Glomerular endothelial cell (primary cell): ENCODE results near the gene TMEM266. TPM values are rescaled to one million over a fixed set of nuclear protein-coding genes. Genes with fewer than 3 reads are reported as not detected.

ENCODE experiments used
- DNase-seq: peaks from one replicate; pipeline ENCODE4 v3.0.0-alpha.2; 2011; ENCODE audit warnings: low read depth, low spot score; ENCODE audit errors: extremely low read depth
- total RNA-seq: library from RNA; depleted of rRNA; stranded (reverse); fragments of >200 nt; gene quantifications from 2 replicates; pipeline ENCODE4 v1.2.3, GENCODE V29; 2015

The TMEM266 gene
- total RNA-seq, 1 donor from 2014 or later = not detected

DNA sequence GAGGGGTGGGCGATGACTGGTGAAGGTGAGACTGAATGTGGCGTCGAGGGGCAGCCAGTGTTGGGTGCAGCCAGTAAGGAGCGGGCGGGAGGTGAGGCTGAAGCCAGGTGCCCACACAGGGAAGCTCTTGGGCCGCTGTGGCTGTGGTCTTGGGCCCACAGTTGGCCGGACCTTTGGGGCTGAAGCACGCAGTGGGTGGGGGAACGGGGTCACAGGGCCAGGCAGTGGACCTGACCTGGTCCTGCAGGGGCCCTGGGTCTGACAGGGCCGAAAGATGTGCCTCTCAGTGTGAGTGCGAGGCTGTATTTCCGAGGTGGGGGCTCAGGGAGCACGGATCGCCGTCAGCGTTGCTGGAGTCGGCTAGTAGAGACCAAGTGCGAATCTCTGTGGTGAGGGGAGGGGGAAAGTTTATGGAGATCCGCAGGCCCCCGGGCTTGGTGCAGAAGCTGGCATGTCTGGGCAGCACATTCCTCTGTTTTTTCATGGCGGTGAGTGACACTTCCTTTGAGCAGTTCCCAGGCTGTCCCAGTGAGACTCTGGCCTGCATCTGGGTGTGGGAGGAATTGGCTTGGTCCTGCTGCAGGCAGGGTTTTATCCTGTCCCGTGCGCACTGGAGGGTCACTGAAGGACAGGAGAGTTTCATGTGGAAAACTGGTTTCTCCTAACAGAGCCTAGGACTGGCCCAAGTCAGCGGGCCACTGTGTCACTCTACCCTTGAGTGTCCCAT lies 100.8 kb downstream of the TMEM266 start:
- DNase-seq = no peak

GRCh38 chr15:76161153-76162035 lies 101.6 kb downstream of the TMEM266 start:
- DNase-seq = no peak

GRCh38 chr15:76162036-76162398 lies 102.2 kb downstream of the TMEM266 start:
- DNase-seq = no peak

DNA sequence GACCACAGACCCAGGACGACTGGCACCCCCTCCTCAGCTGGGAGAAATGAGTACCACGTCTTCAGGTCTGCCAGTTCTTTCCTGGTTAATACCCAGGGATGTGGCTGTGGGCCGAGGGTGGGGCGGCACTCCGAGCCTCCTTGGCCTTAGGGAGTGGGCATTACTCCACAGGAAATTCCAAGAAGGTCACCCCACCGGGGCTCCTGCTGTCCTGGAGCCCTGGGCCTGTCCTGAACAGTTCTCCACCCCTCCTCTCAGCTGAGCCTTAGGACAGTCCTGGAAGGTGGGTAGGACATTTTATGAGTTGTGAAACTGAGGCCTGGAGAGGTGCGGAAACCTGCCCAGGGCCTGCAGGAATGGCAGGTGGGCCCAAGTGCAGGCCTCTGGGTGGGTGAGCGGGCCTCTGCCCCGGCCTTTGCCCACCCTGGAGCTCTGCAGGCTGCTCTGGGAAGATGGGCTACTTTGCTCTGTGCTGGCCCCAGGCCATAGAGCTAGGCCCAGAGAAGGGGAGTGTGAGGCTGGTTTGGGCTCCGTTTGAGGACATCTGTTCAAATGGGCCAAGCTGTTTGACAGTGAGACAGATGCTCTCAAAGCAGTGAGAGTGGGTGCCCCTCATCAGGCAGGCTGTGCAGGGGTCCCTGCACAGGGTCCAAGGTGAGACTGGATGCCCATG lies 103.1 kb downstream of the TMEM266 start:
- no peak for DNase-seq

DNA sequence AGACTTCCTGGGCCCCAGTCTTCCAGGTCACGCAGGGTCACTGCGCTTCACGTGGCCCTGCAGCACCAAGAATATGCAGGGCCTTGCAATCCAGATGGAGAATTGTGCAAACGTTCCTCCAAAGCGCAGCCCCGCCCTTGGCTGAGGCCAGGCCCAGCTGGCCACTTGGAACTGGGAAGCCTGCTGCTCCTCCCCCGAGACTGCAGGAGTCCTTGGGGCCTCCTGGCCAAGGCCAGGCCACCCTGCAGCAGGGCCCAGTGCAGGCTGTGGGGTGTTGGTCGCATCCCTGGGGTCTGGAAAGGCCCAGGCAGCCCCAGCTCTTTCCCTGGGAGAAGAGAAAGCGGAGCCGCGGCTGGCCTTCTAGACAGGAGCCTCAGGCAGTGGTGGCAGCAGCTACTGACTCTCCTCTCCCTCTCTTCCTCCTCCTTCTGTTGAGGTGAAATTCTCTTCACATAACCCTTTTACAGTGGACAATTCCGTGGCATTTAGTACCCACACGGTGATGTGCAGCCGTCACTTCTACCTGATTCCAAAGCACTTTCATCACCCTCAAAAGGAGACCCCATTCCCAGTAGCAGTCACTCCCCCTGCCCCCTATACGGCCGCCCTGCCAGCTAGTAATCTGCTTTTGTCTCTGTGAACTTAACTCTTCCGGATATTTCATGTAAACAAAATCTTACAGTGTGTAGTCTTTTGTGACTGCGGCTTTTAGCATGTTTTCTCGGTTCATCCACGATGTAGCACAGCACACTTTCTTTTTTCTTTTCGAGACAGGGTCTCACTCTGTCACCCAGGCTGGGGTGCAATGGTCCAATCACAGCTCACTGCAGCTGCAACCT lies 103.9 kb downstream of the TMEM266 start:
- DNase-seq = no peak

- DNase-seq = no peak
Measured at GRCh38 chr15:76164602-76165001, 104.8 kb downstream of the TMEM266 start.

- no peak for DNase-seq
Measured at GRCh38 chr15:76165951-76166350, 106.2 kb downstream of the TMEM266 start.

DNA sequence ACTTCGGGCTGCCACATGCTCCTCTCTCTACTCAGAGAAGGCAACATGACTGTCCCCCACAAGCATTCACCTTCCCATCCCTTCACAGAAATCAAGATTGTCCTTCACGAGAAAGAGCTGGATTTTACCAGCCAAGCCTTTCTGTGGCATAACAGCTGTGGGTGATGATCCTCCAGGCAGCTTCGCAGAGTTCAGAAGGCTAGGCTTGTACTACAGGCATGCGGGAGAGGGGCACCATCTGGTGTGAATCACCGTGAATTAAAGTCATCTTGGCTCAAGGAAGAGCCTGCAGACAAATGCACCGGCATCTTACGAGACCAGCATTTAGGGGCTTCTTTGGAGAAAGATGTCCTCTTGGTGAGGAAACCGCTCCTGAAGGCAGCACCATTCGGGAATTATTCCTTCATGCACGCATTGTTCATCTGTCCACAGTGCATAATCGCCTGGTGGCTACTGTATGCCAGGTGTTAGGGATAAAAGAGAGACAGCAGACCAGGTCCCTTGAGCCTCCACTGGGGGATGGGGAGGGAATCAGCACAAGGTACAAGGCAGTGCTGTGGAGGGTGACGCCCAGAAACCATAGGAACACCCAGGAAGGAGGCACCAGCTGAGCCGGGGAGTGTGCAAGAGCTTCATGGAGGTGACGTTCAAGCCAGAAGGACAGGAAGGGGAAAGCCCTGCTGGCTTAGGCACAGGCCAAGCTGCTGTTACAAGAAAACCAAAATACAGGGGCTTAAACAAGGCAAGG lies 108.6 kb downstream of the TMEM266 start:
- DNase-seq = no peak

- DNase-seq = no peak
Measured at GRCh38 chr15:76169018-76169417, 109.2 kb downstream of the TMEM266 start.

- no peak for DNase-seq
Measured at GRCh38 chr15:76169911-76170800, 110.4 kb downstream of the TMEM266 start.

DNA sequence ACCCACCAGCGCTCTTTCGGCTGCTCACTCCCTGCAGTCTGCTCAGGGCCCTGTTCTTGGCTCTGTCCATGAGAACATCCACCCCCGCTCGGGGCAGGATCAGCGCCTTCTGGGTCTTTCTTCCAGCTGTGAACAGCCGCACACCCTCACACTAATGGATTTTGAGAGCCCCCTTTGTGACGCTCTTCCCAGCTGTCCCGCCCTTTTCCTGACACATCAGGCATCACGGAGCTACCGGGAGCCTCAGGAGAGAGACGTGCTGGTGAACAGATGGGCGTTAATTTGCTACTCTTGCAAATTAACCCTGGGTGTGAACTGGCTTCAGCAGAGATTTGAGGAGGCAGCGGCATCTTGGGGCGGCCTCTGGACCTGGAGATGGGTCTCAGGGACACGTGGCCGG lies 113.0 kb downstream of the TMEM266 start:
- no peak for DNase-seq

DNA sequence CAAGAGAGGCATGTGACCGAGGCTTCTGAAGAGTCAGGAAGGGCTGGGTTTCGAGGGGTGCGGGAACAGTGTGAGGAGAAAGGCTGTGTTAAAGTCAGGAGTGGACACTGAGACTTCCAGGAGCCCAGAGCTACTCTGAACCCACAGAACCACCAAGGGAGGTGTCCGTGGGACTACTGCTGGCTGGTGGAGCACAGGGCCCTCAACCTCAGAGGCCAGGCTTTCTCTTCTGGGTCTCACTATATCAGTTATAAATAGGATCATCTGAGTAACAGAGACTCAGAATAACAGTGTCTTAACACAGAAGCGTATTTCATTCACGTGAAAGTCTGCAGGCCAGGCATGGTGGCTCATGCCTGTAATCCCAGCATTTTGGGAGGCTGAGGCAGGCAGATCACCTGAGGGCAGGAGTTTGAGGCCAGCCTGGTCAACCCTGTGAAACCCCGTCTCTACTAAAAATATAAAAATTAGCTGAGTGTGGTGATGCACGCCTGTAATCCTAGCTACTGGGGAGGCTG lies 113.6 kb downstream of the TMEM266 start:
- DNase-seq = no peak

DNA sequence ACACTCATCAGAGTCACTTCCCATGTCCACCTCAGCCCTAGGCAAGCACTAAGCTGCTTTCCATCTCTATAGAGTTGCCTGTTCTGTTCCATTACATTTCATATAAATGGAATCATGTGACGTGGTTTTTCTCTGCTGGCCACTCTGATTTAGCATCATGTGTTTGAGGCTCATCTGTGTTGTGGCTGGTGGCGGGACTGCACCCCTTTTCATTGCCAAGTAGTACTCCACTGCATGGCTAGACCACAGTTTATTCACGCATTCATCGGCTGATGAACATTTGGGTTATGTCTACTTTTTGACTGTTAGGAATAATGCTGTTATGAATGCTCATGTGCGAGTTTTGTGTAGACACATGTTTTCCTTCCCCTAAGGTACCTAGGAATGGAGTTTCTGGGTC lies 114.9 kb downstream of the TMEM266 start:
- DNase-seq = no peak

GRCh38 chr15:76175442-76175841 lies 115.7 kb downstream of the TMEM266 start:
- no peak for DNase-seq

DNA sequence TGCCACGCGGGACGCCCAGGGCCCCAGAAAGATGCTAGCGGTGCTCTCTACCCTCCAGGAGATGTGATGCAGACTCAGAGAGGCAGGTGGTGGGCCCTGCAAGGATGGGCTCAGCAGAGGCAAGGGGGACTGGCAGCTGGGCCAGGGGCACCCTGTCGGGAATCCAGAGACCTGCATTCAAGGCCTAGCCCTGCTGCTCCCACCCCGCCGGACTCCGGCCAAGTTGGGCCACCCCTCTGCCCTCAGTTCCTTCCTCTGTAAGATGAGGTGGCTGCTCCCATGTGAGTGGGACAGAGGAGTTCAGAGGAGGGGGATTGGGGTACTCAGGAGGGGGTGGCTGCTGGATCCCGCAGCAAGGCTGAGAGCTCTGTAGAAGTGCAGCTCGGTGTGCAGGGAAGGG lies 116.3 kb downstream of the TMEM266 start:
- no peak for DNase-seq

DNA sequence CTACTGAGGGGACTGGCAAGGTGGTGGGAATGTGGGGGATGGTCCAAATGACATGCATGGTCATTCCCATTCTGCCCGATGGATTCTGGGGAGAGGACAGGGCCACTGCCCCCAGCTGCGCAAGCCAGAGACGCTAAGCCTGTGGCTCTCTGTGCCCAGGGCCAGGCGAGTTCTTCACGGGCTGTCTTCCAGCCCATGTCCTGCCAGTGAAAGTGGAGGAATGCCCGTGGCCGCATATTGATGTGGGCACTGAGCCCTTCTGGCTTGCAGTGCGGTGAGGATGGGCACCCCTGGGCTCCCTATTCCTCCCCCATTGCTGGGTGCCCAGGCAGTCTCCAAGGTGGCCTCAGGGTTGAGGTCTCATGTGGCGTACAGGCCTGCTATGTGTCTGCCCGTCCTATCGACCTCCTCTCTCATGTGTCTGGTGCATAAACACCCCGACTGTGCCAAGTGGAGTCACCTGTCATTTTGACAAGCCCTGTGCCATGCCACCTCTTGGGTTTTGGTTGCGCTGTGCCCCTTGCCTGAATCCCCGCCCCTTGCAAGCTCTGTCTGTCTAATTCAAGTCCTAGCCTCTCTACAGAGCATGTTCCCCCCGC lies 116.8 kb downstream of the TMEM266 start:
- DNase-seq = no peak

GRCh38 chr15:76177491-76178040 lies 117.8 kb downstream of the TMEM266 start:
- DNase-seq = no peak
